ENCODE results near the gene MB. TPM values are rescaled to one million over a fixed set of nuclear protein-coding genes. Genes with fewer than 3 reads are reported as not detected.

Gene MB
- total and polyA plus RNA-seq, 9 of the 15 experiments (the other 6 are each of a cell fraction or from before 2014, with no cell fraction given) = not detected

- peak; percentile 35; the same call in 1 of the 2 replicates for TF ChIP-seq MGA (IDR thresholded peaks at IDR 0.05)
- no peak for TF ChIP-seq ZNF76 (CRISPR knock-in tag; IDR thresholded peaks at IDR 0.05; ENCODE audit: borderline replicate concordance)
- peak; percentile 68 for TF ChIP-seq TAL1 (IDR thresholded peaks at IDR 0.05)
- TF ChIP-seq MAZ (CRISPR knock-in tag; conservative IDR thresholded peaks at IDR 0.05 in 1 of 2, IDR thresholded peaks at IDR 0.05 in 1 of 2) = peak in 1 of 2 experiments; percentile 72; a peak in 3 of 4 replicates
- peak; percentile 92 for TF ChIP-seq CEBPB (tag; IDR thresholded peaks at IDR 0.05)
- peak; percentile 52; the same call in 1 of the 2 replicates for TF ChIP-seq HDAC2 (IDR thresholded peaks at IDR 0.05)
- TF ChIP-seq MEIS2 (IDR thresholded peaks at IDR 0.05; ENCODE audit: partially characterized antibody) = peak; percentile 76
- no peak for TF ChIP-seq ELF1 (tag; IDR thresholded peaks at IDR 0.05)
- TF ChIP-seq BRD9 (IDR thresholded peaks at IDR 0.05; ENCODE audit: low read depth, partially characterized antibody) = no peak
- TF ChIP-seq ZNF23 (CRISPR knock-in tag; IDR thresholded peaks at IDR 0.05) = no peak
- TF ChIP-seq MAFG (tag; conservative IDR thresholded peaks at IDR 0.05) = no peak
- TF ChIP-seq TBL1XR1 (IDR thresholded peaks at IDR 0.05; ENCODE audit: low read length in 2 of 2) = peak in 1 of 2 experiments; percentile 53; a peak in 1 of 4 replicates
- peak; percentile 79 for TF ChIP-seq ATF7 (IDR thresholded peaks at IDR 0.05)
- TF ChIP-seq ATF4 (CRISPR knock-in tag; IDR thresholded peaks at IDR 0.05) = peak; percentile 93
- TF ChIP-seq ETV6 (IDR thresholded peaks at IDR 0.05; ENCODE audit: borderline replicate concordance in 1 of 2, low read depth in 2 of 2, low read length in 1 of 2) = no peak
- TF ChIP-seq ETV6 (CRISPR knock-in tag; IDR thresholded peaks at IDR 0.05; ENCODE audit: borderline replicate concordance) = no peak
Observed at GRCh38 chr22:35657571-35658312, 40.6 kb upstream of the MB start (continued).
